Measurements from ENCODE around the gene MAMDC2.

The MAMDC2 gene

GRCh38 chr9:70205366-70206020 is 161.8 kb downstream of the MAMDC2 start:
- Histone ChIP-seq H3K4me3 (replicated peaks; ENCODE audit: low read depth, low read length) (no peak overlapping the region), H3K36me3 (ENCODE audit: control insufficient read depth, insufficient read depth, low read length) (no peaks in the 10 kb centered on the region), H3K27me3 (replicated peaks; ENCODE audit: control insufficient read depth, insufficient read depth, low read length) (no peaks in the 10 kb centered on the region)
- TF ChIP-seq, protein P1, sequence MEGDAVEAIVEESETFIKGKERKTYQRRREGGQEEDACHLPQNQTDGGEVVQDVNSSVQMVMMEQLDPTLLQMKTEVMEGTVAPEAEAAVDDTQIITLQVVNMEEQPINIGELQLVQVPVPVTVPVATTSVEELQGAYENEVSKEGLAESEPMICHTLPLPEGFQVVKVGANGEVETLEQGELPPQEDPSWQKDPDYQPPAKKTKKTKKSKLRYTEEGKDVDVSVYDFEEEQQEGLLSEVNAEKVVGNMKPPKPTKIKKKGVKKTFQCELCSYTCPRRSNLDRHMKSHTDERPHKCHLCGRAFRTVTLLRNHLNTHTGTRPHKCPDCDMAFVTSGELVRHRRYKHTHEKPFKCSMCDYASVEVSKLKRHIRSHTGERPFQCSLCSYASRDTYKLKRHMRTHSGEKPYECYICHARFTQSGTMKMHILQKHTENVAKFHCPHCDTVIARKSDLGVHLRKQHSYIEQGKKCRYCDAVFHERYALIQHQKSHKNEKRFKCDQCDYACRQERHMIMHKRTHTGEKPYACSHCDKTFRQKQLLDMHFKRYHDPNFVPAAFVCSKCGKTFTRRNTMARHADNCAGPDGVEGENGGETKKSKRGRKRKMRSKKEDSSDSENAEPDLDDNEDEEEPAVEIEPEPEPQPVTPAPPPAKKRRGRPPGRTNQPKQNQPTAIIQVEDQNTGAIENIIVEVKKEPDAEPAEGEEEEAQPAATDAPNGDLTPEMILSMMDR (IDR thresholded peaks at IDR 0.05; ENCODE audit: insufficient read depth, low read length, poor library complexity, severe bottlenecking): no peak
- no peak for DNase-seq (ENCODE audit: extremely low read depth, insufficient read length)

DNA sequence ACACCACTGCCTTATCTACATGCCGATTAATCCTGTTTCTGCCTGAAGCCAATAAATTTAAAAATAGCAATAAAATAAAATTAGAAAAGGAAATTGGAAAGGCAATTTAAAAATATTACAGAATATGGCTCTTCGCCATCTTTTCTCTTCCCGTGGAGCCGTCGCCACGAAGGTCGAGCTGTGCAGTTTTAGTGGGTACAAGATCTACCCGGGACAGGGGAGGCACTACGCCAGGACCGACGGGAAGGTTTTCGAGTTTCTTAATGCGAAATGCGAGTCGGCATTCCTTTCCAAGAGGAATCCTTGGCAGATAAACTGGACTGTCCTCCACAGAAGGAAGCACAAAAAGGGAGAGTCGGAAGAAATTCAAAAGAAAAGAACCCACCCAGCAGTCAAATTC is 173.4 kb downstream of the MAMDC2 start:
- Histone ChIP-seq H3K4me3 (replicated peaks; ENCODE audit: low read depth, low read length) (no peak overlapping the region), H3K27me3 (replicated peaks; ENCODE audit: control insufficient read depth, insufficient read depth, low read length) (no peaks in the 10 kb centered on the region), H3K36me3 (ENCODE audit: control insufficient read depth, insufficient read depth, low read length) (no peaks in the 10 kb centered on the region)
- DNase-seq (ENCODE audit: extremely low read depth, insufficient read length): no peak
- TF ChIP-seq, protein P1 (IDR thresholded peaks at IDR 0.05; ENCODE audit: insufficient read depth, low read length, poor library complexity, severe bottlenecking): no peak

DNA sequence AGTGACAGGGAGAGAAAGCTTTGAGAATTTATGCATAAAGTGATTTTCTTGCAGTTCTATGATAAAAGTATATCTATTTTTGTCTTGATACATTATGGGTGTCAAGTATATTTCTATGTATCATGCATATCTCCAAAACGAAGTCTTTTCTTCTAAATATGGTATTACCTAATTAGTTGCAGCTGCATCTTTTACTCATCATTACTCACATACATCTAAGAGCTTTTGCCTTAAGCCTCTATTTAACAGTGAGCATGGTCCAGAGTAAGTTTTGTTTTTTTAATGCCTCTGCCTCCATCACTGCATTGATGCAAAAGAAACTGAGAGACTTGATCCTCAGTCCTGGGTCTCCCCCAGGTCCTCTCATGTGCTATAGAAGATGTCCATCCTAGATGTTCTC is 175.1 kb downstream of the MAMDC2 start:
- TF ChIP-seq, protein P1 (IDR thresholded peaks at IDR 0.05; ENCODE audit: insufficient read depth, low read length, poor library complexity, severe bottlenecking): no peak
- DNase-seq (ENCODE audit: extremely low read depth, insufficient read length): no peak
- H3K27me3 ChIP-seq (replicated peaks; ENCODE audit: control insufficient read depth, insufficient read depth, low read length): no peaks in the 10 kb centered on the region
- H3K4me3 ChIP-seq (replicated peaks; ENCODE audit: low read depth, low read length): no peak overlapping the region
- no peaks in the 10 kb centered on the region for H3K36me3 ChIP-seq (ENCODE audit: control insufficient read depth, insufficient read depth, low read length)

- H3K36me3 ChIP-seq (ENCODE audit: control insufficient read depth, insufficient read depth, low read length): no peaks in the 10 kb centered on the region
- H3K27me3 ChIP-seq (replicated peaks; ENCODE audit: control insufficient read depth, insufficient read depth, low read length): no peaks in the 10 kb centered on the region
- TF ChIP-seq, protein P1 (IDR thresholded peaks at IDR 0.05; ENCODE audit: insufficient read depth, low read length, poor library complexity, severe bottlenecking): no peak
- H3K4me3 ChIP-seq (replicated peaks; ENCODE audit: low read depth, low read length): no peak overlapping the region
- no peak for DNase-seq (ENCODE audit: extremely low read depth, insufficient read length)
Observed at GRCh38 chr9:70220216-70220615, 176.6 kb downstream of the MAMDC2 start.

GRCh38 chr9:70222354-70222753 is 178.7 kb downstream of the MAMDC2 start:
- Histone ChIP-seq H3K27me3 (replicated peaks; ENCODE audit: control insufficient read depth, insufficient read depth, low read length) (no peaks in the 10 kb centered on the region), H3K36me3 (ENCODE audit: control insufficient read depth, insufficient read depth, low read length) (no peaks in the 10 kb centered on the region), H3K4me3 (replicated peaks; ENCODE audit: low read depth, low read length) (no peak overlapping the region)
- TF ChIP-seq, protein P1 (IDR thresholded peaks at IDR 0.05; ENCODE audit: insufficient read depth, low read length, poor library complexity, severe bottlenecking): no peak
- DNase-seq (ENCODE audit: extremely low read depth, insufficient read length): no peak

- TF ChIP-seq, protein P1 (IDR thresholded peaks at IDR 0.05; ENCODE audit: insufficient read depth, low read length, poor library complexity, severe bottlenecking): no peak
- Histone ChIP-seq H3K36me3 (ENCODE audit: control insufficient read depth, insufficient read depth, low read length) (no peaks in the 10 kb centered on the region), H3K4me3 (replicated peaks; ENCODE audit: low read depth, low read length) (no peak overlapping the region), H3K27me3 (replicated peaks; ENCODE audit: control insufficient read depth, insufficient read depth, low read length) (no peaks in the 10 kb centered on the region)
- no peak for DNase-seq (ENCODE audit: extremely low read depth, insufficient read length)
Observed at GRCh38 chr9:70228118-70228517, 184.5 kb downstream of the MAMDC2 start.
